ENCODE results near the gene ZGRF1.

- TF ChIP-seq CTCF (IDR thresholded peaks at IDR 0.05) (no peak), POLR2A (IDR thresholded peaks at IDR 0.05) (no peak)
These were observed 100.6 kb downstream of the ZGRF1 start for GRCh38 chr4:112536123-112536522.

Measured in esophagus squamous epithelium (tissue), 4 donors.